Body of pancreas (tissue), 4 donors: ENCODE data around the gene SNRPA1.

Experiments
- POLR2A ChIP-seq, 3 donors: fragments of 450-650 bp; IDR thresholded peaks; one replicate each; pipeline ENCODE4 v1.6.1; 2016; ENCODE audit warnings: antibody characterized with exemption in 3 of 3, mild to moderate bottlenecking in 2 of 3
- TF ChIP-seq, protein P1 (sequence below), 7 experiments: fragments of 450-650 bp in 4 of 7; fragments of 200-600 bp in 3 of 7; sonication (generic) in 3 of 7; IDR thresholded peaks; one replicate each; pipeline ENCODE4 v1.5.1; 2016 to 2019; ENCODE audit warnings: antibody characterized with exemption in 7 of 7

DNA sequence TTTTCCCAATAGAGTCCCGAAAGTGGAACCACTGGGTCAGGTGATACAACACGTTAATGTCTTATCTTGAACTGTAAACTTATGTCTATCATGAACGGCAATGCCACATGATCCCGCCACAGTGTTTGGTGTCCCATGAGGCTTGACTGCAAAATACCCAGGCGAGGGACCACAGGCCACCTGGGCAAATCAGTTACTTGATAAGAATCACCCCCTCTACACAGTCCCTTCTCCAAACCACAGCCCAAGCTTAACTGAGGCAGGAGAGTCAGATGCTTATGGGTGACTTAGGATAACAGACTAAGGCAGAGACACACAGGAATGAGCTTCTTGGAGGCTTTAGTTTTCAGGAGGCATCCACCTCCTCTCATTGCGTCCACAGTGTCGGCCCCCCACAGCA, 42.9 kb upstream of the SNRPA1 start:
- TF ChIP-seq, protein P1, sequence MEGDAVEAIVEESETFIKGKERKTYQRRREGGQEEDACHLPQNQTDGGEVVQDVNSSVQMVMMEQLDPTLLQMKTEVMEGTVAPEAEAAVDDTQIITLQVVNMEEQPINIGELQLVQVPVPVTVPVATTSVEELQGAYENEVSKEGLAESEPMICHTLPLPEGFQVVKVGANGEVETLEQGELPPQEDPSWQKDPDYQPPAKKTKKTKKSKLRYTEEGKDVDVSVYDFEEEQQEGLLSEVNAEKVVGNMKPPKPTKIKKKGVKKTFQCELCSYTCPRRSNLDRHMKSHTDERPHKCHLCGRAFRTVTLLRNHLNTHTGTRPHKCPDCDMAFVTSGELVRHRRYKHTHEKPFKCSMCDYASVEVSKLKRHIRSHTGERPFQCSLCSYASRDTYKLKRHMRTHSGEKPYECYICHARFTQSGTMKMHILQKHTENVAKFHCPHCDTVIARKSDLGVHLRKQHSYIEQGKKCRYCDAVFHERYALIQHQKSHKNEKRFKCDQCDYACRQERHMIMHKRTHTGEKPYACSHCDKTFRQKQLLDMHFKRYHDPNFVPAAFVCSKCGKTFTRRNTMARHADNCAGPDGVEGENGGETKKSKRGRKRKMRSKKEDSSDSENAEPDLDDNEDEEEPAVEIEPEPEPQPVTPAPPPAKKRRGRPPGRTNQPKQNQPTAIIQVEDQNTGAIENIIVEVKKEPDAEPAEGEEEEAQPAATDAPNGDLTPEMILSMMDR (IDR thresholded peaks at IDR 0.05): no peak
- no peak for TF ChIP-seq POLR2A (IDR thresholded peaks at IDR 0.05)
